ENCODE measurements around the gene UNC45A. TPM values are rescaled to one million over a fixed set of nuclear protein-coding genes. Genes with fewer than 3 reads are reported as not detected.

UNC45A gene
- total RNA-seq, 1 experiment from 2014 or later: 101 TPM

DNA sequence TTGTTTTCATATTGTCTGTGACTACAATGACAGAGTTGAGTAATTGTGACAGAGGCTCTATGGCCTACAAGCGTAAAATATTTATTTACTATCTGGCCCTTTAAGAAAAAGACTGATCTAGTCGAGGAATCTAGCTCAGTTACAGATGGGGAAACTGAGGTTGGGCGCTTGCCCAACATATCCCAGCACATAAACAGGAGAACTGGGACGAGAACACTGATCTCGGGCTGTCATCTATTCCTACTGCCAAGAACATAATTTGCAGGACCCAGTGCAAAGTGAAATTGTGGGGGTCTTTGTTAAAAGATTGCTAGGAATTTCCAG lies 48.8 kb upstream of the UNC45A start (continued):
- TF ChIP-seq, protein P1, sequence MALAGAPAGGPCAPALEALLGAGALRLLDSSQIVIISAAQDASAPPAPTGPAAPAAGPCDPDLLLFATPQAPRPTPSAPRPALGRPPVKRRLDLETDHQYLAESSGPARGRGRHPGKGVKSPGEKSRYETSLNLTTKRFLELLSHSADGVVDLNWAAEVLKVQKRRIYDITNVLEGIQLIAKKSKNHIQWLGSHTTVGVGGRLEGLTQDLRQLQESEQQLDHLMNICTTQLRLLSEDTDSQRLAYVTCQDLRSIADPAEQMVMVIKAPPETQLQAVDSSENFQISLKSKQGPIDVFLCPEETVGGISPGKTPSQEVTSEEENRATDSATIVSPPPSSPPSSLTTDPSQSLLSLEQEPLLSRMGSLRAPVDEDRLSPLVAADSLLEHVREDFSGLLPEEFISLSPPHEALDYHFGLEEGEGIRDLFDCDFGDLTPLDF (CRISPR knock-in tag; IDR thresholded peaks at IDR 0.05): no peak
- TF ChIP-seq FOXP1 (CRISPR knock-in tag; IDR thresholded peaks at IDR 0.05; ENCODE audit: borderline replicate concordance): no peak
- TF ChIP-seq ATF1 (CRISPR knock-in tag; IDR thresholded peaks at IDR 0.05): no peak
- TF ChIP-seq, protein P2, sequence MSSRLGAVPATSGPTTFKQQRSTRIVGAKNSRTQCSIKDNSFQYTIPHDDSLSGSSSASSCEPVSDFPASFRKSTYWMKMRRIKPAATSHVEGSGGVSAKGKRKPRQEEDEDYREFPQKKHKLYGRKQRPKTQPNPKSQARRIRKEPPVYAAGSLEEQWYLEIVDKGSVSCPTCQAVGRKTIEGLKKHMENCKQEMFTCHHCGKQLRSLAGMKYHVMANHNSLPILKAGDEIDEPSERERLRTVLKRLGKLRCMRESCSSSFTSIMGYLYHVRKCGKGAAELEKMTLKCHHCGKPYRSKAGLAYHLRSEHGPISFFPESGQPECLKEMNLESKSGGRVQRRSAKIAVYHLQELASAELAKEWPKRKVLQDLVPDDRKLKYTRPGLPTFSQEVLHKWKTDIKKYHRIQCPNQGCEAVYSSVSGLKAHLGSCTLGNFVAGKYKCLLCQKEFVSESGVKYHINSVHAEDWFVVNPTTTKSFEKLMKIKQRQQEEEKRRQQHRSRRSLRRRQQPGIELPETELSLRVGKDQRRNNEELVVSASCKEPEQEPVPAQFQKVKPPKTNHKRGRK (CRISPR knock-in tag; IDR thresholded peaks at IDR 0.05; ENCODE audit: borderline replicate concordance): no peak
- TF ChIP-seq, protein P3, sequence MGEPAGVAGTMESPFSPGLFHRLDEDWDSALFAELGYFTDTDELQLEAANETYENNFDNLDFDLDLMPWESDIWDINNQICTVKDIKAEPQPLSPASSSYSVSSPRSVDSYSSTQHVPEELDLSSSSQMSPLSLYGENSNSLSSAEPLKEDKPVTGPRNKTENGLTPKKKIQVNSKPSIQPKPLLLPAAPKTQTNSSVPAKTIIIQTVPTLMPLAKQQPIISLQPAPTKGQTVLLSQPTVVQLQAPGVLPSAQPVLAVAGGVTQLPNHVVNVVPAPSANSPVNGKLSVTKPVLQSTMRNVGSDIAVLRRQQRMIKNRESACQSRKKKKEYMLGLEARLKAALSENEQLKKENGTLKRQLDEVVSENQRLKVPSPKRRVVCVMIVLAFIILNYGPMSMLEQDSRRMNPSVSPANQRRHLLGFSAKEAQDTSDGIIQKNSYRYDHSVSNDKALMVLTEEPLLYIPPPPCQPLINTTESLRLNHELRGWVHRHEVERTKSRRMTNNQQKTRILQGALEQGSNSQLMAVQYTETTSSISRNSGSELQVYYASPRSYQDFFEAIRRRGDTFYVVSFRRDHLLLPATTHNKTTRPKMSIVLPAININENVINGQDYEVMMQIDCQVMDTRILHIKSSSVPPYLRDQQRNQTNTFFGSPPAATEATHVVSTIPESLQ (CRISPR knock-in tag; IDR thresholded peaks at IDR 0.05): no peak
- no peak for TF ChIP-seq ZNF317 (CRISPR knock-in tag; IDR thresholded peaks at IDR 0.05; ENCODE audit: borderline replicate concordance, low read depth)
- TF ChIP-seq NFATC4 (CRISPR knock-in tag; IDR thresholded peaks at IDR 0.05): no peak

DNA sequence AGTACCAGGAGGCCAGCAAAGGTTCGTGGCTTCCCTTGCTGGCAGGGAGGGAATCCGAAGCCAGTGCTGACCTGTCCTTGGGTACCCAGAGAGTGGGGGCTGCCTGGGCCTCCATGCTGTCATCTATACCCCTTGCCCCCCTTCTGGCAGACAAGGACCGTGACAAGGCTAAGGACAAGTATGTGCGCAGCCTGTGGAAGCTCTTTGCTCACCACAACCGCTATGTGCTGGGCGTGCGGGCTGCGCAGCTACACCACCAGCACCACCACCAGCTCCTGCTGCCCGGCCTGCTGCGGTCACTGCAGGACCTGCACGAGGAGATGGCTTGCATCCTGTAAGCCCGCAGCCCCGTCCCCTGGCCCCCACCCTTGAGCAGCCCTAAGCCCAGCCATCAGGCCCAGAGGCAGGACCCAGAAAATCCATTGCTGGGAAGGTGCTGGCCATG lies 48.0 kb upstream of the UNC45A start:
- Mint-ChIP-seq H3K36me3 (no peaks in the 10 kb centered on the region), H3K27ac (no peak overlapping the region), H3K4me3 (no peak overlapping the region), H3K9me3 (no peaks in the 10 kb centered on the region), H3K4me1 (peaks cover 22% of the 10 kb centered on the region), H3K27me3 (ENCODE audit: low read depth) (no peaks in the 10 kb centered on the region)
- ChIA-PET CTCF (interaction anchor here (0.7 to 4.8 kb wide), 9 partner anchors 17 to 567 kb away, joined by 3 to 75 read pairs (median 8); partner anchors contain the start of genes BLM, FURIN, HDDC3 and UNC45A), POLR2A (no interaction called here)
- no peak for DNase-seq (ENCODE audit: low spot score)
- ATAC-seq: no peak
- no peak for TF ChIP-seq MYBL2 (CRISPR knock-in tag; IDR thresholded peaks at IDR 0.05)
- no peak for TF ChIP-seq ATF3 (CRISPR knock-in tag; conservative IDR thresholded peaks at IDR 0.05)
- TF ChIP-seq, protein P4, sequence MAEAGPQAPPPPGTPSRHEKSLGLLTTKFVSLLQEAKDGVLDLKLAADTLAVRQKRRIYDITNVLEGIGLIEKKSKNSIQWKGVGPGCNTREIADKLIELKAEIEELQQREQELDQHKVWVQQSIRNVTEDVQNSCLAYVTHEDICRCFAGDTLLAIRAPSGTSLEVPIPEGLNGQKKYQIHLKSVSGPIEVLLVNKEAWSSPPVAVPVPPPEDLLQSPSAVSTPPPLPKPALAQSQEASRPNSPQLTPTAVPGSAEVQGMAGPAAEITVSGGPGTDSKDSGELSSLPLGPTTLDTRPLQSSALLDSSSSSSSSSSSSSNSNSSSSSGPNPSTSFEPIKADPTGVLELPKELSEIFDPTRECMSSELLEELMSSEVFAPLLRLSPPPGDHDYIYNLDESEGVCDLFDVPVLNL (CRISPR knock-in tag; IDR thresholded peaks at IDR 0.05; ENCODE audit: borderline replicate concordance, low read depth): no peak
- TF ChIP-seq NR1H2 (CRISPR knock-in tag; IDR thresholded peaks at IDR 0.05): no peak
- no peak for TF ChIP-seq PRRX2 (CRISPR knock-in tag; IDR thresholded peaks at IDR 0.05)
- TF ChIP-seq, protein P2 (CRISPR knock-in tag; IDR thresholded peaks at IDR 0.05; ENCODE audit: borderline replicate concordance): no peak
- TF ChIP-seq, protein P5, sequence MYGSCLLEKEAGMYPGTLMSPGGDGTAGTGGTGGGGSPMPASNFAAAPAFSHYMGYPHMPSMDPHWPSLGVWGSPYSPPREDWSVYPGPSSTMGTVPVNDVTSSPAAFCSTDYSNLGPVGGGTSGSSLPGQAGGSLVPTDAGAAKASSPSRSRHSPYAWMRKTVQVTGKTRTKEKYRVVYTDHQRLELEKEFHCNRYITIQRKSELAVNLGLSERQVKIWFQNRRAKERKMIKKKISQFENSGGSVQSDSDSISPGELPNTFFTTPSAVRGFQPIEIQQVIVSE (CRISPR knock-in tag; IDR thresholded peaks at IDR 0.05; ENCODE audit: borderline replicate concordance): no peak
- no peak for TF ChIP-seq TEAD1 (CRISPR knock-in tag; IDR thresholded peaks at IDR 0.05)
- no peak for TF ChIP-seq SP1 (CRISPR knock-in tag; conservative IDR thresholded peaks at IDR 0.05)
- TF ChIP-seq PREB (CRISPR knock-in tag; IDR thresholded peaks at IDR 0.05; ENCODE audit: borderline replicate concordance): no peak
- TF ChIP-seq NFE2L1 (CRISPR knock-in tag; IDR thresholded peaks at IDR 0.05): no peak
- no peak for TF ChIP-seq ZNF317 (CRISPR knock-in tag; IDR thresholded peaks at IDR 0.05; ENCODE audit: borderline replicate concordance, low read depth)
- TF ChIP-seq ZNF423 (CRISPR knock-in tag; IDR thresholded peaks at IDR 0.05): no peak
- no peak for TF ChIP-seq JAZF1 (CRISPR knock-in tag; IDR thresholded peaks at IDR 0.05)
- no peak for TF ChIP-seq CREM (CRISPR knock-in tag; IDR thresholded peaks at IDR 0.05)
- TF ChIP-seq NFATC4 (CRISPR knock-in tag; IDR thresholded peaks at IDR 0.05): no peak

All from WTC11 (cell line).